B cell (primary cell): Measurements from ENCODE around the gene SLIT3. TPM values are rescaled to one million over a fixed set of nuclear protein-coding genes. Genes with fewer than 3 reads are reported as not detected.

ENCODE experiments used
- ATAC-seq: fragments of 200-7000 bp; cut with Tn5 transposase; one replicate; pipeline ENCODE4 v1.10.0; 2021; ENCODE audit warnings: low read depth, mild to moderate bottlenecking, moderate number of reproducible peaks, moderate library complexity
- CTCF ChIA-PET: fragments of 350-600 bp; sonication (Branson Sonifier 250); formaldehyde crosslinking; loops from one replicate; lab custom pipeline; 2021; ENCODE audit warnings: antibody characterized with exemption, inconsistent platforms; lab: Charles Lee
- POLR2A ChIA-PET: fragments of 350-600 bp; sonication (Branson Sonifier 250); formaldehyde crosslinking; loops from one replicate; lab custom pipeline; 2021; ENCODE audit warnings: antibody characterized with exemption; lab: Charles Lee
- DNase-seq: peaks from one replicate; pipeline ENCODE4 v3.0.0; 2013
- H2AFZ ChIP-seq: 2 replicates; pipeline ENCODE4 v1.6.1; 2012; ENCODE audit warnings: mild to moderate bottlenecking, low read depth, low read length; ENCODE audit not compliant: insufficient read depth, poor library complexity, severe bottlenecking
- H3K27ac ChIP-seq, 2 donors: 1 replicate in 1 of 2; 2 replicates in 1 of 2; pipeline ENCODE4 v1.5.1; 2012 to 2013; ENCODE audit warnings: low read length in 2 of 2, mild to moderate bottlenecking in 2 of 2, moderate library complexity in 1 of 2
- H3K27me3 ChIP-seq, 4 experiments: fragments of 200-600 bp in 1 of 4; sonication (generic) in 1 of 4; replicated peaks in 1 of 4; 1 replicate in 2 of 4; 2 replicates in 2 of 4; pipeline versions ENCODE4 v1.6.1 to v1.7.0; 2013 to 2016; ENCODE audit warnings: low read length in 3 of 4, mild to moderate bottlenecking in 2 of 4, mixed read lengths in 1 of 4, moderate library complexity in 1 of 4; ENCODE audit not compliant: insufficient read depth in 4 of 4, control insufficient read depth in 3 of 4; ENCODE audit errors: control extremely low read depth in 1 of 4
- H3K36me3 ChIP-seq, 2 experiments: replicated peaks in 1 of 2; 1 replicate in 1 of 2; 2 replicates in 1 of 2; pipeline versions ENCODE4 v1.6.1 to v1.7.1; 2013; ENCODE audit warnings: low read length in 1 of 2; ENCODE audit not compliant: insufficient read depth in 2 of 2, control insufficient read depth in 1 of 2; ENCODE audit errors: control extremely low read depth in 1 of 2, extremely low read depth in 1 of 2
- H3K4me1 ChIP-seq, 2 donors: fragments of 200-600 bp in 1 of 2; sonication (generic) in 1 of 2; 1 replicate in 1 of 2; 2 replicates in 1 of 2; pipeline versions ENCODE4 v1.5.1 to v1.6.1; 2013 to 2017; ENCODE audit warnings: low read length in 2 of 2; ENCODE audit not compliant: control insufficient read depth in 2 of 2, insufficient read depth in 2 of 2
- H3K4me2 ChIP-seq: replicated peaks from 2 replicates; pipeline ENCODE3; 2012; ENCODE audit warnings: mild to moderate bottlenecking, low read depth, low read length; ENCODE audit not compliant: poor library complexity, severe bottlenecking
- H3K4me3 ChIP-seq, 5 experiments: fragments of 200-600 bp in 1 of 5; sonication (generic) in 1 of 5; 1 replicate in 3 of 5; 2 replicates in 2 of 5; pipeline versions ENCODE4 v1.5.1 to v1.7.0; 2011 to 2016; ENCODE audit warnings: low read length in 4 of 5, mild to moderate bottlenecking in 4 of 5, low read depth in 2 of 5, control low read depth in 1 of 5, moderate library complexity in 1 of 5; ENCODE audit not compliant: insufficient read depth in 1 of 5; ENCODE audit errors: control extremely low read depth in 1 of 5, extremely low read depth in 1 of 5
- H3K79me2 ChIP-seq: fragments of 200-600 bp; sonication (generic); one replicate; pipeline ENCODE4 v1.6.0; 2016; ENCODE audit warnings: low read length; ENCODE audit not compliant: control insufficient read depth, insufficient read depth
- H3K9ac ChIP-seq: fragments of 200-600 bp; sonication (generic); 2 replicates; pipeline ENCODE4 v1.6.1; 2017; ENCODE audit warnings: mild to moderate bottlenecking, low read length, moderate library complexity
- H3K9me3 ChIP-seq, 3 donors: one replicate each; pipeline versions ENCODE4 v1.6.1 to v1.7.1; 2013; ENCODE audit warnings: low read length in 2 of 3; ENCODE audit not compliant: control insufficient read depth in 2 of 3, insufficient read depth in 1 of 3; ENCODE audit errors: control extremely low read depth in 1 of 3
- H4K20me1 ChIP-seq: 2 replicates; pipeline ENCODE4 v1.6.0; 2012; ENCODE audit warnings: mild to moderate bottlenecking, low read length; ENCODE audit not compliant: insufficient read depth, control insufficient read depth, poor library complexity, severe bottlenecking
- H3K27ac Mint-ChIP-seq: one replicate; pipeline ENCODE4 v1.8.0; 2021; ENCODE audit warnings: mixed read lengths
- H3K27me3 Mint-ChIP-seq: one replicate; pipeline ENCODE4 v1.8.0; 2021; ENCODE audit warnings: mixed read lengths
- H3K4me1 Mint-ChIP-seq: one replicate; pipeline ENCODE4 v1.8.0; 2021; ENCODE audit warnings: mixed read lengths
- H3K4me3 Mint-ChIP-seq: one replicate; pipeline ENCODE4 v1.8.0; 2021; ENCODE audit warnings: mixed read lengths
- H3K9me3 Mint-ChIP-seq: one replicate; pipeline ENCODE4 v1.8.0; 2022; ENCODE audit warnings: mixed read lengths; ENCODE audit not compliant: insufficient read depth
- CTCF ChIP-seq: fragments of 200-600 bp; IDR thresholded peaks from one replicate; pipeline ENCODE4 v1.8.0; 2022; ENCODE audit warnings: antibody characterized with exemption, mild to moderate bottlenecking
- EZH2 ChIP-seq: IDR thresholded peaks from 2 replicates; pipeline ENCODE4 v1.6.1; 2012; ENCODE audit warnings: borderline replicate concordance, low read depth, mild to moderate bottlenecking, moderate library complexity, low read length; ENCODE audit not compliant: insufficient read depth, poor library complexity, severe bottlenecking
- intact Hi-C: fragments of 100-400 bp; cut with micrococcal nuclease; formaldehyde crosslinking; loops from one replicate; pipeline ENCODE4 v1.10.0; 2022
- polyA plus RNA-seq: library from polyadenylated mRNA; depleted of rRNA; stranded (reverse); fragments of >200 nt; gene quantifications from 2 replicates; pipeline ENCODE4 v1.2.3, GENCODE V29; 2012
- total RNA-seq, 2 donors: library from RNA; stranded (reverse); fragments of 120-200 nt in 1 of 2; gene quantifications; 1 replicate in 1 of 2; 2 replicates in 1 of 2; pipeline versions ENCODE4 v1.2.3 to v1.2.4, GENCODE V29; 2013 to 2022

The SLIT3 gene
- total and polyA plus RNA-seq, 2 donors (not counting 1 experiment from before 2014, with no cell fraction given) = not detected

- no peak overlapping the region for H3K4me2 ChIP-seq
- Mint-ChIP-seq H3K9me3 (no peaks in the 10 kb centered on the region), H3K4me1 (no peaks in the 10 kb centered on the region), H3K27ac (no peak overlapping the region), H3K4me3 (no peak overlapping the region), H3K27me3 (peaks cover 7% of the 10 kb centered on the region)
- intact Hi-C loops = no loop called here
- H4K20me1 ChIP-seq = no peaks in the 10 kb centered on the region
- H2AFZ ChIP-seq = no peak overlapping the region
- H3K27ac ChIP-seq = no peak overlapping the region
- H3K4me1 ChIP-seq = no peaks in the 10 kb centered on the region
- CTCF ChIA-PET = no interaction called here
- H3K9me3 ChIP-seq = no peaks in the 10 kb centered on the region
- no peak overlapping the region for H3K4me3 ChIP-seq
- DNase-seq (no peak), ATAC-seq (no peak)
- POLR2A ChIA-PET = no interaction called here
- no peak overlapping the region for H3K9ac ChIP-seq
- H3K79me2 ChIP-seq = no peaks in the 10 kb centered on the region
- no peaks in the 10 kb centered on the region for H3K36me3 ChIP-seq
- no peaks in the 10 kb centered on the region for H3K27me3 ChIP-seq
- no peak for TF ChIP-seq CTCF
- TF ChIP-seq EZH2 = no peak
Measured at GRCh38 chr5:169343766-169344165, 42.8 kb upstream of the SLIT3 start.

- H3K4me2 ChIP-seq = no peak overlapping the region
- Mint-ChIP-seq H3K9me3 (no peaks in the 10 kb centered on the region), H3K4me1 (no peaks in the 10 kb centered on the region), H3K27me3 (peaks cover 7% of the 10 kb centered on the region), H3K27ac (no peak overlapping the region), H3K4me3 (no peak overlapping the region)
- no peak overlapping the region for H3K9ac ChIP-seq
- CTCF ChIA-PET = no interaction called here
- H3K27ac ChIP-seq = no peak overlapping the region
- H3K36me3 ChIP-seq = no peaks in the 10 kb centered on the region
- no peak overlapping the region for H2AFZ ChIP-seq
- intact Hi-C loops = no loop called here
- ATAC-seq = no peak
- POLR2A ChIA-PET = no interaction called here
- H3K4me1 ChIP-seq = no peaks in the 10 kb centered on the region
- no peaks in the 10 kb centered on the region for H3K27me3 ChIP-seq
- no peak for TF ChIP-seq EZH2
- TF ChIP-seq CTCF = no peak
- no peaks in the 10 kb centered on the region for H4K20me1 ChIP-seq
- no peaks in the 10 kb centered on the region for H3K9me3 ChIP-seq
- no peak for DNase-seq
- H3K79me2 ChIP-seq = no peaks in the 10 kb centered on the region
- H3K4me3 ChIP-seq = no peak overlapping the region
Measured at GRCh38 chr5:169341556-169341955, 40.6 kb upstream of the SLIT3 start.
